Caco-2 (cell line): ENCODE results near the gene ZDHHC14. TPM values are rescaled to one million over a fixed set of nuclear protein-coding genes. Genes with fewer than 3 reads are reported as not detected.

ENCODE experiments used
- Bru-seq: library from RNA; stranded (reverse); fragments of 400-500 nt; gene quantifications from one replicate; lab custom pipeline; 2021; lab: Mats Ljungman, UMichigan
- BruChase-seq, 2 experiments: library from RNA; stranded (reverse); fragments of 400-500 nt; gene quantifications; one replicate each; lab custom pipeline; 2021; lab: Mats Ljungman, UMichigan
- BruUV-seq: library from RNA; stranded (reverse); fragments of 400-500 nt; replicated peaks from 2 replicates; lab custom pipeline; 2021; lab: Mats Ljungman, UMichigan
- CTCF ChIA-PET: fragments of 300-600 bp; sonication (Branson Sonifier 250); formaldehyde crosslinking; loops from one replicate; lab custom pipeline; 2022; ENCODE audit warnings: antibody characterized with exemption; lab: Charles Lee
- POLR2A ChIA-PET: fragments of 300-600 bp; sonication (Branson Sonifier 250); formaldehyde crosslinking; loops from one replicate; lab custom pipeline; 2022; ENCODE audit warnings: antibody characterized with exemption; lab: Charles Lee
- DNase-seq, 2 experiments: peaks; one replicate each; pipeline versions ENCODE4 v3.0.0 to v3.0.0-alpha.2; 2020 to 2022
- H3K27me3 ChIP-seq: replicated peaks from 2 replicates; pipeline ENCODE4 v1.6.0; 2011; ENCODE audit warnings: low read length; ENCODE audit not compliant: control insufficient read depth, insufficient read depth
- H3K36me3 ChIP-seq: 2 replicates; pipeline ENCODE4 v1.5.1; 2011; ENCODE audit warnings: low read length; ENCODE audit not compliant: control insufficient read depth, insufficient read depth
- H3K4me1 ChIP-seq: fragments of 250-450 bp; sonication (Bioruptor Pico); 2 replicates; pipeline ENCODE4 v1.5.1; 2020; ENCODE audit warnings: mild to moderate bottlenecking
- H3K4me3 ChIP-seq: 2 replicates; pipeline ENCODE4 v1.5.1; 2011; ENCODE audit warnings: low read depth, mild to moderate bottlenecking, control low read depth, low read length
- H3K9me3 ChIP-seq: fragments of 250-450 bp; sonication (Bioruptor Pico); 2 replicates; pipeline ENCODE4 v1.5.1; 2020; ENCODE audit warnings: mild to moderate bottlenecking, moderate library complexity
- H3K27ac Mint-ChIP-seq: one replicate; pipeline ENCODE4 v1.8.0; 2022; ENCODE audit warnings: mixed read lengths; ENCODE audit not compliant: unreplicated experiment
- H3K27me3 Mint-ChIP-seq: one replicate; pipeline ENCODE4 v1.8.0; 2022; ENCODE audit warnings: mixed read lengths; ENCODE audit not compliant: insufficient read depth, unreplicated experiment
- H3K36me3 Mint-ChIP-seq: one replicate; pipeline ENCODE4 v1.8.0; 2022; ENCODE audit warnings: mild to moderate bottlenecking, mixed read lengths; ENCODE audit not compliant: insufficient read depth, unreplicated experiment
- H3K4me1 Mint-ChIP-seq: one replicate; pipeline ENCODE4 v1.8.0; 2022; ENCODE audit warnings: low read depth, mixed read lengths; ENCODE audit not compliant: unreplicated experiment
- H3K4me3 Mint-ChIP-seq: one replicate; pipeline ENCODE4 v1.8.0; 2022; ENCODE audit warnings: mild to moderate bottlenecking, moderate library complexity, mixed read lengths; ENCODE audit not compliant: unreplicated experiment
- H3K9me3 Mint-ChIP-seq: one replicate; pipeline ENCODE4 v1.8.0; 2022; ENCODE audit warnings: mixed read lengths; ENCODE audit not compliant: unreplicated experiment
- intact Hi-C: fragments of 100-400 bp; cut with micrococcal nuclease; formaldehyde crosslinking; loops from one replicate; pipeline ENCODE4 v1.10.0; 2022; ENCODE audit not compliant: unreplicated experiment
- long read RNA-seq: library from polyadenylated mRNA; stranded (forward); transcript quantifications from one replicate; pipeline ENCODE4 v2.0.0, GENCODE V29; 2022
- total RNA-seq: library from RNA; stranded (reverse); gene quantifications from 2 replicates; pipeline ENCODE4 v1.2.3, GENCODE V29; 2022
- TF ChIP-seq, protein P1 (sequence below), 2 experiments: fragments of 200-600 bp in 1 of 2; IDR thresholded peaks; 1 replicate in 1 of 2; 2 replicates in 1 of 2; pipeline versions ENCODE4 v1.5.1 to v1.8.0; 2011 to 2022; ENCODE audit warnings: antibody characterized with exemption in 1 of 2, control low read depth in 1 of 2, inconsistent platforms in 1 of 2, low read depth in 1 of 2, low read length in 1 of 2, mild to moderate bottlenecking in 1 of 2, moderate library complexity in 1 of 2; ENCODE audit not compliant: insufficient read depth in 1 of 2, severe bottlenecking in 1 of 2, unreplicated experiment in 1 of 2

Gene ZDHHC14
- total RNA-seq (22.1 and 23.6 TPM in 2 replicates), Bru-seq, nascent RNA (percentile 78 among the genes with signal in this experiment), BruChase-seq, experiment 1, labeled RNA remaining after a 2-hour chase (percentile 80 among the genes with signal in this experiment), BruChase-seq, experiment 2, labeled RNA remaining after a 6-hour chase (percentile 74 among the genes with signal in this experiment)
- long read RNA-seq, full-length matches to known transcripts: 33 of 53 reads
- long read RNA-seq, partial matches to known transcripts: 6 of 53 reads
- long read RNA-seq, other reads (novel, unspliced or antisense): 14 of 53 reads

GRCh38 chr6:157380779-157381561 is at the start of gene ZDHHC14:
ZDHHC14 (plus strand) TSS chr6:157381190.
- H3K27ac Mint-ChIP-seq: peak within 1 kb of the TSS; percentile 1
- ChIA-PET POLR2A (interaction anchor here (0.5 to 2.0 kb wide), 4 partner anchors 58 to 383 kb away, joined by 3 to 8 read pairs (median 3); partner anchors contain the start of gene TMEM242), CTCF (no interaction called here)
- peak within 1 kb of the TSS; percentile 83 for H3K4me3 Mint-ChIP-seq
- BruUV-seq: no TSS peak
- peaks cover 26% of the 10 kb centered on the region for H3K4me1 Mint-ChIP-seq
- no peaks in the 10 kb centered on the region for H3K36me3 ChIP-seq
- H3K9me3 ChIP-seq: no peaks in the 10 kb centered on the region
- H3K27me3 Mint-ChIP-seq: no peaks in the 10 kb centered on the region
- intact Hi-C loops: loop anchor here (1.0 to 2.0 kb wide), 4 partner anchors 43 to 216 kb away; no protein-coding TSS in a partner anchor
- no peaks in the 10 kb centered on the region for H3K9me3 Mint-ChIP-seq
- TF ChIP-seq, protein P1, sequence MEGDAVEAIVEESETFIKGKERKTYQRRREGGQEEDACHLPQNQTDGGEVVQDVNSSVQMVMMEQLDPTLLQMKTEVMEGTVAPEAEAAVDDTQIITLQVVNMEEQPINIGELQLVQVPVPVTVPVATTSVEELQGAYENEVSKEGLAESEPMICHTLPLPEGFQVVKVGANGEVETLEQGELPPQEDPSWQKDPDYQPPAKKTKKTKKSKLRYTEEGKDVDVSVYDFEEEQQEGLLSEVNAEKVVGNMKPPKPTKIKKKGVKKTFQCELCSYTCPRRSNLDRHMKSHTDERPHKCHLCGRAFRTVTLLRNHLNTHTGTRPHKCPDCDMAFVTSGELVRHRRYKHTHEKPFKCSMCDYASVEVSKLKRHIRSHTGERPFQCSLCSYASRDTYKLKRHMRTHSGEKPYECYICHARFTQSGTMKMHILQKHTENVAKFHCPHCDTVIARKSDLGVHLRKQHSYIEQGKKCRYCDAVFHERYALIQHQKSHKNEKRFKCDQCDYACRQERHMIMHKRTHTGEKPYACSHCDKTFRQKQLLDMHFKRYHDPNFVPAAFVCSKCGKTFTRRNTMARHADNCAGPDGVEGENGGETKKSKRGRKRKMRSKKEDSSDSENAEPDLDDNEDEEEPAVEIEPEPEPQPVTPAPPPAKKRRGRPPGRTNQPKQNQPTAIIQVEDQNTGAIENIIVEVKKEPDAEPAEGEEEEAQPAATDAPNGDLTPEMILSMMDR (IDR thresholded peaks at IDR 0.05; ENCODE audit: insufficient read depth in 1 of 2, low read depth in 1 of 2, low read length in 1 of 2, severe bottlenecking in 1 of 2, unreplicated experiment in 1 of 2): no peak
- peaks cover 11% of the 10 kb centered on the region for H3K36me3 Mint-ChIP-seq
- no peaks in the 10 kb centered on the region for H3K27me3 ChIP-seq
- peaks cover 7% of the 10 kb centered on the region; the same call in 1 of the 2 replicates for H3K4me1 ChIP-seq
- H3K4me3 ChIP-seq: peak within 1 kb of the TSS; percentile 98
- peak; percentile 85 to 88 for DNase-seq

GRCh38 chr6:157332813-157333212 is 48.2 kb upstream of the ZDHHC14 start:
- Mint-ChIP-seq H3K4me1 (no peaks in the 10 kb centered on the region), H3K9me3 (no peaks in the 10 kb centered on the region), H3K27ac (no peak overlapping the region), H3K36me3 (no peaks in the 10 kb centered on the region), H3K27me3 (no peaks in the 10 kb centered on the region), H3K4me3 (no peak overlapping the region)
- 0 out of 2 replicates have a peak, but pooled peaks cover 4% of the 10 kb centered on the region for H3K4me1 ChIP-seq
- DNase-seq: no peak
- no peaks in the 10 kb centered on the region for H3K27me3 ChIP-seq
- H3K4me3 ChIP-seq: no peak overlapping the region
- ChIA-PET POLR2A (no interaction called here), CTCF (interaction anchor here (1.7 kb wide), 1 partner anchor 18 kb away, joined by 5 read pairs; no protein-coding TSS in a partner anchor)
- H3K36me3 ChIP-seq: no peaks in the 10 kb centered on the region
- no peaks in the 10 kb centered on the region for H3K9me3 ChIP-seq
- intact Hi-C loops: no loop called here
- TF ChIP-seq, protein P1 (IDR thresholded peaks at IDR 0.05; ENCODE audit: insufficient read depth in 1 of 2, low read depth in 1 of 2, low read length in 1 of 2, severe bottlenecking in 1 of 2, unreplicated experiment in 1 of 2): no peak
- no TSS peak for BruUV-seq

- CTCF ChIA-PET: interaction anchor here (1.7 kb wide), 1 partner anchor 19 kb away, joined by 5 read pairs; no protein-coding TSS in a partner anchor
- intact Hi-C loops: no loop called here
- DNase-seq: no peak
- no peaks in the 10 kb centered on the region for H3K4me1 Mint-ChIP-seq
- H3K4me3 Mint-ChIP-seq: no peak overlapping the region
- no peaks in the 10 kb centered on the region for H3K27me3 ChIP-seq
- no peaks in the 10 kb centered on the region for H3K36me3 Mint-ChIP-seq
- POLR2A ChIA-PET: no interaction called here
- H3K27me3 Mint-ChIP-seq: no peaks in the 10 kb centered on the region
- no TSS peak for BruUV-seq
- no peaks in the 10 kb centered on the region for H3K9me3 ChIP-seq
- H3K4me3 ChIP-seq: no peak overlapping the region
- no peak overlapping the region for H3K27ac Mint-ChIP-seq
- H3K9me3 Mint-ChIP-seq: no peaks in the 10 kb centered on the region
- no peaks in the 10 kb centered on the region for H3K36me3 ChIP-seq
- TF ChIP-seq, protein P1 (IDR thresholded peaks at IDR 0.05; ENCODE audit: insufficient read depth in 1 of 2, low read depth in 1 of 2, low read length in 1 of 2, severe bottlenecking in 1 of 2, unreplicated experiment in 1 of 2): no peak
- 0 out of 2 replicates have a peak, but pooled peaks cover 4% of the 10 kb centered on the region for H3K4me1 ChIP-seq
These were observed 47.5 kb upstream of the ZDHHC14 start for GRCh38 chr6:157333537-157333936.
